Activated CD4-positive, CD25-positive, alpha-beta regulatory T cell treated with anti-CD3 and anti-CD28 coated beads, Interleukin-2, amount 50 U/mL, for 72 hours (primary cell): ENCODE results near the gene CFHR1.
"Not testable (repeated sequence)": the region's sequence is repeated elsewhere in the genome, so short reads cannot be mapped to it uniquely, and the experiment has no call there.

Source experiments
- DNase-seq: peaks from one replicate; pipeline ENCODE4 v3.0.0; 2021

Gene CFHR1

DNA sequence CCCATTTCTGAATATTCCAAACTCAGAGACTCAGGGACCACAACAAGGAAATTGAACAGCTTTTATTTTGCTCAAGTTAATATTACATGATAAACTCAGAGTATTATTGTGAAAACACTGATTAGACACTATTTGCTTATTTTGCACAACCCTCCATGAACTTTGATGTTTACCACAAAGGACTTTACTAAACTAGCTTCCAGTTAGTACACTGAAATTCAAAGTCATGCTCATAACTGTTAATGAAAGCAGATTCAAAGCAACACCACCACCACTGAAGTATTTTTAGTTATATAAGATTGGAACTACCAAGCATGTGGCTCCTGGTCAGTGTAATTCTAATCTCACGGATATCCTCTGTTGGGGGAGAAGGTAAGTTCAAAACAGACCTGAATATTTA lies at the start of gene CFHR1:
Gene CFHR1 (plus strand): TSS at position 201 of the 400 bp plus-strand sequence. CDS start 114 bp downstream, at position 315.
- not testable (repeated sequence) for DNase-seq

DNA sequence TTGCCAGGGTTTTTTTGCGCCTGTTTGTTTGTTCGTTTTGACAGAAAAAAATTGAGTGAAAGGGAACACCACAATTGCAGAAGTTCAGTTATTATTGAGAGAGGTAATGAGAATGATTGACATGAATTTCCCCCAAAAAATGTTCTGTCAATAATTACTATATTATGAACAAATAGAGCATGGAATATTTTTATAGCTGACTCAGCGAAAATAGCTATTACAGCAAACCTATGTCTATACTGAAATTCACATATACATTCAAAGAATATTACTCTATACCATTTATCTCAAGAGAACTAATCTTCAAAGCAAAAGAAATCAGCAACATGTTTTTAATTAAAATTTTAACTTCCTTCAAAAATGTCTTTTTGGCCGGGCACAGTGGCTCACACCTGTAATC lies 49.7 kb upstream of the CFHR1 start:
- not testable (repeated sequence) for DNase-seq

DNA sequence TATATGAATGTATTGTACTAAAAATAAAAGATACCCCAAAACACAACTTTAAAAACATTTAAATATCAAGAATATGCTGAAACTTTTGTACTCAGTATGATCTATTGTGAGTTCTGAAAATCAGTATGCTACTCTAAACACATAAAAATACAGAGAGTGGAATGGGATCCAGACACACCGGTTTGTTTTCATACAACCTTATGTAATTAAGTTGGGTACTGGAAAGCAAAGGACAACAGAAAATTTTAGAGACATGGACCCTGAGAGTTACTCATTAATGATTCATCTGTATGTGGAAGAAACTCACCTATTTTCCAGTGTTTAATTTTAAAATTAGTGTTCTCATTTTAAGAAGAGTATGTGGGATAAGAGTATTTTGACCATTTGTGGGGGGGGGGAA lies 45.8 kb upstream of the CFHR1 start:
- DNase-seq: no peak

DNA sequence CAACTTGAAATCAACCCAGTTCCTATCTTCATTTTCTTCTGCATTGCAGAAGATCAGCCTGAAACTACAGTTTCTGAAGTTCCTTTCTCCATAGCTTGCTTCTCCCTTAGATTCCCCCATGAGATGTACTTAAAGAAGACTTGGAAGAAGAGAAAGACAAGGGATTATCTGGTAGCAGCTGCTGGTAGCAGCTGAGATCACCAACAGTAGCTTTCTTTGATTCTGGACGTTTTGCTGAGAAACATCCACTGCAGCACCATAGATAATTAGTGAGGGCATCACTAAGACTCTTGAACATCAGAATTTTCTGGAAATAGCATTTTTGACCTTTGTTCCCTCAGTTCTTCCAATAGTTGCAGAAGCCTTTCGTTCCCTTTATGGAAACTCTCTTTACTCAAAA lies 45.4 kb upstream of the CFHR1 start:
- no peak for DNase-seq

DNA sequence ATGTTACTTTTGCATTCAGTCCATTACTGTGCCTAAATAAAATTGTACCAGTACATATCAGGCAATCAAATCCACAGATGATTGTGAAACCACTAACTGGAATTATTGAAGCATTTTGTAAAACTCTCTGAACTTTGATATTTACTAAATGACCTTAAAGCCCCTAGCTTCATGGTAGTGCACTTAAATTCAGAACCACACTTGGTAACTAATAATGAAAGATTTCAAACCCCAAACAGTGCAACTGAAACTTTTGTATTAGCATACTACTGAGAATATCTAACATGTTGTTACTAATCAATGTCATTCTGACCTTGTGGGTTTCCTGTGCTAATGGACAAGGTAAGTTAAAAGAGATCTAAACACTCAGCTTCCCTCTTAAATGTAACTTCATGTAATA lies 44.9 kb upstream of the CFHR1 start, which contains the start of gene CFHR3:
Gene CFHR3 (plus strand): TSS at position 238 of the 400 bp plus-strand sequence. CDS start 47 bp downstream, at position 285.
- no peak for DNase-seq

DNA sequence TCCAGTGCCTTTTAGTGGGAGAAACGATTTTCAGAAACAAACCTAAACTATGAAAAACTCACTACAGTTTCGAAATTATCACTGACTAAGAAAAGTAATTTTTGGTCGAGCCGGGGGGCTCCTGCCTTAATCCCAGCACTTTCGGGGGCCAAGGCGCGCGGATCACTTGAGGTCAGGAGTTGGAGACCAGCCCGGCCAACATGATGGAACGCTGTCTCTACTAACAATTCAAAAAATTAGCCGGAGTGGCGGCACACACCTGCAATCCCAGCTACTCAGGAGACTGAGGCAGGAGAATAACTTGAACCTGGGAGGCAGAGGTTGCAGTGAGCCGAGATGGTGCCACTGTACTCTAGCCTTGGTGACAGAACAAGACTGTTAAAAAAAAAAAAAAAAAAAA lies 41.9 kb upstream of the CFHR1 start:
- no peak for DNase-seq

DNA sequence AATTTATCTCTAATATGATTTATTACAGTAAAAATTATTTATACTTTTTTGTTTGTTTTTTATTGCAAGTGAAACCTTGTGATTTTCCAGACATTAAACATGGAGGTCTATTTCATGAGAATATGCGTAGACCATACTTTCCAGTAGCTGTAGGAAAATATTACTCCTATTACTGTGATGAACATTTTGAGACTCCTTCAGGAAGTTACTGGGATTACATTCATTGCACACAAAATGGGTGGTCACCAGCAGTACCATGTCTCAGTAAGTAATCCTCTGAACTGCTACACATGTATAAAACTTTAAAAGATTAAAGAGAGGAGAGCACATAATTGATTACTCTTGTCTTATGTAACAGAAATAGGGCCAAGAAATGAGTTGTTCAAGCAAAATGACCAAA lies 40.4 kb upstream of the CFHR1 start:
- DNase-seq: no peak

DNA sequence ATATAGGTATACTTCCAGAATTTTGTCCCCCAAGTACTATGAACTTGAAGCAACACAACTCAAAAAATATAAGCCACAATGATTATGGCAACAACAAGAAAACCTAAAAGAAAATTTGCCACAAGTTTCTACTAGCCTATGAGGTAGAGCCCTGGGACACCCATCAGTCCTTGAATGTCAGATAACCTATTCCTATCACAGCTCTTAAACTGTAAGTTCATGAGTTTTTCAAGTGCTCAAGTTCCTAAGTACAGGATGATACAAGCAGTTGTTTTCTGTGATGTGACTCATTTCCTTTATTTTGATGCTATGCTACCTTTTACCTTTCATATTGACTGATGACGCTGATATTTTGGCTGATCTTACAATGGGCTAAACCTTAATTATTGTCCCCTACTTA lies 28.3 kb upstream of the CFHR1 start:
- DNase-seq: not testable (repeated sequence)

DNA sequence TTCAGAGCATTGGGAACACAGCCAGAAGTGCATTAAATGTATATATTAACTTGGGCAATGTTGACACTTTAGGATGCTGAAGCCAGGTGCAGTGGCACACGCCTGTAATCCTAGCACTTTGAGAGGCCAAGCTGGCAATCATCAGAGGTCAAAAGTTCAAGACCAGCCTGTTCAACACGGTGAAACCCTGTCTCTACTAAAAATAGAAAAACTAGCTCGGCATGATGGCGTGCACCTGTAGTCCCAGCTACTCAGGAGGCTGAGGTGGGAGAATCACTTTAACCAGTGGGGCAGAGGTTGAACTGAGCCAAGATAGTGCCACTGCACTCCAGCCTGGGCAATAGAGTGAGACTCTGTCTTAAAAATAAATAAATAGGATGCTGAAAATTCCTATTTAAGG lies 25.4 kb upstream of the CFHR1 start:
- not testable (repeated sequence) for DNase-seq

DNA sequence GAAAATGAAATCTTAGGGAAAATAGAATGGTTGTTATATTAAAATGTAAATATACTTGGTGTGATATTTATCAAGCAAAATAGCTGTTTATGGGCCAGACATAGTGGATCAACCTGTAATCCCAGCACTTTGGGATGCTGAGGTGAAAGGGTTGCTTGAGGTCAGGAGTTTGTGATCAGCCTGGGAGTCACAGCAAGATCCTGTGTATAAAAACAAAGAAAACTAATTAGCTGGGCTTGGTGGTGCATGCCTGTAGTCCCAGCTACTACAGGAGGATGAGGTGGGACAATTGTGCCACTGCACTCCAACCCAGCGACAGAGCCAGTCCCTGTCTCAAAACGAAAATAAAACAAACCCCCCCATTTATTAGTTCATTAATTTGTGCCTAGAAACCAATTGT lies 21.6 kb upstream of the CFHR1 start:
- no peak for DNase-seq

DNA sequence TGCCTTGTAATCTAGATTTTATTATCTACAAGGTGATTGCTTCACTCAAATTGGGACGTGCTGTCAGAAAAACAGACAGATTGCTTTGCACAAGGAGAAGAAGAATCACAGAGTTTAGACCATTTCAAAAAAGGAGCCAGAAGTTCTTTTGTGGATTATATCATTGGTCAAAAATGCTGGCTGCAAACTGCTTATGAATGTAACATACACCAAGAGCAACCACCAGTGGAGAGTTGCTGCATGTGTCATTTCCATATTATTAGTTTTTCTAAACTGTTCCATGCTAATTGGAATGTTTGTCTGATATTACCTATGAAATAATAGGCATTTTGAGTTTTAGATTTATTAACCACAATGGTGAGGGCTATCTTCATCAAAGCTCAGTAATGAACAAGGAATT lies 17.6 kb upstream of the CFHR1 start:
- not testable (repeated sequence) for DNase-seq

DNA sequence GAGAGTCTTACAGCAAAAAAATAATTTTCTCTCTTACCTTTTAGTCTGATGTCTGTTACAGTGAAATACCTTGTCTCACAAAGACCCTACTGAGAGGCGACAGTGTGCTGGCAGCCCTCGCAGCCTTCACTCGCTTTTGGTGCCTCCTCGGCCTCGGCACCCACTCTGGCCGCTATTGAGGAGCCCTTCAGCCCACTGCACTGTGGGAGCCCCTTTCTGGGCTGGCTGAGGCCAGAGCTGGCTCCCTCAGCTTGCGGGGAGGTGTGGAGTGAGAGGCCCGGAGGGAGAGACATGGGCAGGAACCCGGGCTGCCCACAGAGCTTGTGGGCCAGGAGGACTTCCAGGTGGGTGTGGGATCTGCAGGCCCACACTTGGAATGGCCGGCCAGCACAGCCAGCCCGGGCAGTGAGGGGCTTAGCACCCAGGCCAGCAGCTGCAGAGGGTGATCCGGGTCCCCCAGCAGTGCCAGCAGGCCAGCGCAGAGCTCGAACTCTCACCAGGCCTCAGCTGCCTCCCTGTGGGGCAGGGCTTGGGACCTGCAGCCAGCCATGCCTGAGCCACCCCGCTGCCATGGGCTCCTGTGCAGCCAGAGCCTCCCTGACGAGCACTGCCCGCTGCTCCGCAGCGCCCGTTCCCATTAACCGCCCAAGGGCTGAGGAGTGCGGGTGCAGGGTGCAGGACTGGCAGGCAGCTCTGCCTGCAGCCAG lies 10.8 kb upstream of the CFHR1 start:
- DNase-seq: no peak

DNA sequence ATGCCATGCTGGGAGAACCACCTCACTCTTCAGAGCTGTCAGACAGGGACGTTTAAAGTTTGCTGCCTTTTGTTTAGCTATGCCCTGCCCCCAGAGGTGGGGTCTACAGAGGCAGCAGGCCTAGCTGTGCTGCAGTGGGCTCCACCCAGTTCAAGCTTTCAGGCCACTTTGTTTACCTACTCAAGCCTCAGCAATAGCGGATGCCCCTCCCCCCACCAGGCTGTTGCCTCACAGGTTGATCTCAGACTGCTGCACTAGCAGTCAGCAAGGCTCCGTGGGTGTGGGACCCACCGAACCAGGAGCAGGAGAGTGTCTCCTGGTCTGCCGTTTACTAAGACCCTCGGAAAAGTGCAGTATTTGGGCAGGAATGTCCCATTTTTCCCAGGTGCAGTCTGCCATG lies 2.1 kb upstream of the CFHR1 start:
- not testable (repeated sequence) for DNase-seq

DNA sequence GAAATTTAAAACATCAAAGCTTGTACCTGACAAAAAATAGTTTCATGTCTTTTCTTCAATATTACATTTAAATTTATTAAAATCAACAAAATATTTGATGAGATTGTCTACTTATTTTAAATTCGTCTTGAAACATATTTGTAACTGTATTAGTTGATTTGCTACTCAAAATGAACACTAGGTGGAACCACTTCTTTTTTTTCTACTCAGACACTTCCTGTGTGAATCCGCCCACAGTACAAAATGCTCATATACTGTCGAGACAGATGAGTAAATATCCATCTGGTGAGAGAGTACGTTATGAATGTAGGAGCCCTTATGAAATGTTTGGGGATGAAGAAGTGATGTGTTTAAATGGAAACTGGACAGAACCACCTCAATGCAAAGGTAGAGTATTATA lies 8.3 kb downstream of the CFHR1 start:
- not testable (repeated sequence) for DNase-seq

DNA sequence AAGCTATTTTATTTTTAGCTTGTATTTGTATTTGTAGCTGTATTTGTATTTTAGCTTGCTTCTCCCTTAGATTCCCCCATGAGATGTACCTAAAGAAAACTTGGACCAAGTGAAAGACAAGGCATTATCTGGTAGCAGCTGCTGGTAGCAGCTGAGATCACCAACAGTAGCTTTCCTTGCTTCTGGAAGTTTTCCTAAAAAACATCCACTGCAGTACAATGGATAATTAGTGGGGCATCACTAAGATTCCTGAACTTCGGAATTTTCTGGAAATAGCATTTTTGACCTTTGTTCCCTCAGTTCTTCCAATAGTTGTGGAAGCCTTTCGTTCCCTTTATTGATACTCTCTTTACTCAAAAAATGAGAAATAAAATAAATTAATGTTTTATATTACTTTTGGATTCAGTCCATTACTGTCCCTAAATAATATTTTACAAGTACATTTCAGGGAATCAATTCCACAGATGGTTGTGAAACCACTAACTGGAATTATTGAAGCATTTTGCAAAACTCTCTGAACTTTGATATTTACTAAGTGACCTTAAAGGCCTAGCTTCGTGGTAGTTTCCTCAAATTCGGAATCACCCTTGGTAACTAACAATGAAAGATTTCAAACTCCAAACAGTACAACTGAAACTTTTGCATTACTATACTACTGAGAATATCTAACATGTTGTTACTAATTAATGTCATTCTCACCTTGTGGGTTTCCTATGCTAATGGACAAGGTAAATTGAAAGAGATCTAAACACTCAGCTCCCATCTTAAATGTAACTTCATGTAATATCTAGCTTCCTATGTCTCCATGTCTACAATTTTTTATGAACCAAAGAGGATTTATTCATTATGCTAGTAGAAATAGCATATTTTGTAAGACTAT lies 30.3 kb downstream of the CFHR1 start:
- DNase-seq: not testable (repeated sequence)

DNA sequence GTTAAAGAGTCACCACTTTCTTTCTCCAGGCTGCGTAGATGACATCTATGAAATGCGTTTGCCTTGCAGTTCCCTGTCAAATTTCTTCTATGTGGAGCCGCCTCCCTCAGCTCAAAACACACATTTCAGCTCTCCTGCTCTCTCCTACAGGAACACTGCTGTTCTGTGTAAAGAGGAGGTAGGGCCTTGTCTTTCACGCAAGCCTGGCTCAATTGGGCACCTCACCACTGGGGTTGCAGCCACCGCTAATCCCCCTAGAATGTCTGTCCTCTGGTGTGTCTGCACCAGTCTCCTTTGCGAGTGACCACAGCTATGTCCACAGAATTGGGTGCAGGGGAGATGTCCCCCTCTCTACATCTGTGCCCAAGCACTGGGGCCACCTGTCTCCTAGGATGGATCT lies 36.5 kb downstream of the CFHR1 start:
- no peak for DNase-seq

DNA sequence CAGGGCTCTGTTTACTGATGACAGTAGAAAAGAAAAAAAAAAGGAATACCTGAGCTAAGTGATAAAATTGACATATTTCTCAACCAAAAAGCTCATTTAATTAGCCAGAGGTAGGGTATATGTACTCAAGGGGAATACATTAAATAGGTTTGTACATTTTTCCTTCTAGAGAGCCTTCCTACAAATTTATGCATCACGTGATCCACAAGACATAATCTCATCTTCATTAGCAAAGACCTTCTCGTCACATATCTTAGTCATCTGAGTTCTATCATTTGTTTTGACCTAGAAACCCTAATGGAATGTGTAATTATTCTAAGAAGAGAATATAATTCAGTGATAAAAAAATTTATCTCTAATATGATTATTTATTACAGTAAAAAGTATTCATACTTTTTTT lies 37.7 kb downstream of the CFHR1 start:
- DNase-seq: no peak

DNA sequence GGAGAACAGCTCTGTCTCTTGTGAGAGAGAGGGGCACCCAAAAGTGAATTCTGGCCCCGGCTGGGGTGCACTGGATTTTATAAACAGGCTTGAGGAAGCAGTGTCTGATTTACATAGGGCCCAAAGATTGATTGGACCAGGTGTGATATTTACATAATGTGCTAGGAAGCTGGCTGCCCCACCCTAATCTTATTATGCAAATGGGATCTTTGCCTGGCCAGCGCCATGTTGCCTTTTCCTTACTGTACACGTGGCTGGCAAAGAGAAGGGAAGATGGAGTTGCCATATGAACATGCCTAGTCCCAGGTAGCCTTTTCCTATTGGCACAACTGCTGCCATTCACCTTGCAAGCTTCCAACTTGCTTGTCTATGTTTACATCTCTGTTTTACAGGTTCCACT lies 39.3 kb downstream of the CFHR1 start:
- DNase-seq: no peak

DNA sequence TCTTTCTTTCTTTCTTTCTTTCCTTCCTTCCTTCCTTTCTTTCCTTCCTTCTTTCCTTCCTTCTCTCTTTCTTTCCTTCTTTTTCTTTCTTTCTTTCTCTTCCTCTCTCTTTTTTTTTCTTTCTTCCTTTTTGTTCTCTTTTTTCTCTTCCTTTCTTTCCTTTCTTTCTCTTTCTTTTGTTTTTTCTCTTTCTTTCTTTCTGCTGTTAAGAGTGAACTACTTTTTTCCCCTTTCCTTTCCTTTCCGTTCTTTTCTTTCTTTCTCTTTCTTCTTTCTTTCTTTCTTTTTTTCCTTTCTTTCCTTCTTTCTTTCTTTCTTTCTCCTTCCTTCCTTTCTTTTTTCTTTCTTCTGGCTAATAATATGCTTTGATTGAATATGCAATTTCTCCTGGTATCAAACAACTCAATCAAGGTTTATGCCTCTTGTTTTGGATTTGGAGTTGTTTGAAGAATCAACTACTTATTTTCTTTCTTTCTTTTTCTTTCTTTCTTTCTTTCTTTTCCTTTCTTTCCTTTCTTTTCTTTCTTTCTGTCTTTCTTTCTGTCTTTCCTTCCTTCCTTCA lies 40.9 kb downstream of the CFHR1 start:
- DNase-seq: no peak

DNA sequence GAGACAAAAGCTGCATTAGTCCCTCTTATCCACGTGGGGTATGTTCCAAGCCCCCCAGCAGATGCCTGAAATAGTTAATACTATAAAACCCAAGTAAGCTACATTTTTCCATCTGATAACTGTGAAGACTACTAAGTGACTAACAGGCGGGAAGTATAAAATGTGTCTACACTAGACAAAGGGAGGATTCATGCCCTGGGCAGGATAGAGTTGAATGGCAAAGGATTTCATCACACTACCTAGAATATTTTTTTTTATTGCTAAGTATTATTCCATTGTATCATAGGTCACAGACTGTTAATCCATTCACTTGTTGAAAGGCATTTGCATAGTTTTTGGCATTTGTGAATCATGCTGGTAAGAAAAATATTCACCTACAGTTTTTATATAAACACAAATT lies 41.9 kb downstream of the CFHR1 start:
- no peak for DNase-seq

DNA sequence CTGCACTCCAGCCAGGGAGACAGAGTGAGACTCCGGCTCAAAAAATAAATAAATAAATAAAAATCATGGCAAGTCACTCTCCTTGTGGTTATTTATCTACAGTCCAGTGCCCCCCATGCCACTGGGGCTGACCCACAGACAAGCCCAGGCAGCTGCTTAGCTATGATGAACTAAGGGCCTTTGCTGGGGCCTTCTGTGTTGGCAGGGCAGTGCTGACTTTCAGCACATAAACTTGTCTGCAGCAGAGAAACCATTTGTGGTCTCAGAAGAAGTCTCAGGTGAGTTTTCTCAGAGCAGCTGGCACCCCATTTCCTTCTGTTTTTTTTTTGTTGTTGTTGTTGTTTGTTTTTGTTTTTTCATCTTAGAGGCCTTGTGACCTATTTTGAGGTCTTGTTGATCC lies 47.4 kb downstream of the CFHR1 start:
- no peak for DNase-seq

DNA sequence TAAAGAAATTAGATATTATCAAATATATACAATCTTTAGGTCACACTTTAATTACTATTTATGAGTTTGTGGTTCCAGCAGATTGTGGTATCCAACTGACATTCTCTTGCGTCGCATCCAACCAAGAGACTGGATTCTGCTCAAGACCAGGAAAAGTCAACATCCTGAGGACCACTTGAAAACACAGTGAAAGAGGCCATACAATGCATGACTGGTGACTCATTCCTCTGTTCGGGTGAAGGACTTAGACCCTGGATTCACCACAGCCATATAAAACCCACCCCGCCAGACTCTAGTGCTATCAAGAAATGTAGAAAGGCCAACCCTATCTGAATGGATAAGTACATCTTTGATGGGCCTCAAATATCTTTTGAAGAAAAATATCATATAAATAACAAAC lies 53.9 kb downstream of the CFHR1 start:
- DNase-seq: no peak

DNA sequence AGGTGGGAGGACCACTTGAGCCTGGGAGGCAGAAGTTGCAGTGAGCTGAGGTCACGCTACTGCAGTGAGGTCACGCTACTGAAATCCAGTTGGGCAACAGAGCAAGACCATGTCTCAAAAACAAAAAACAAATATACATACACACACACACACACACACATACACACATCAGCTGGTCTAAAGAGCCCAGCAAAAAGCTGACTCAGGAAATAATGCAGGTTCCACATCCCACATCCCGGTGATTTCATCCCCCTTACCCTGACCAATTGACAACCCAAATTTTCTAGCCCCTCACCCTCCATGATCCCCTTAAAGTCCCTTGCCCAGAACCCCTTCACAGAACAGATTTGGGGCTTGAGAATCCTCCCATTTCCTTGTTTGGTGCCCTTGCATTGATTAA lies 56.4 kb downstream of the CFHR1 start:
- no peak for DNase-seq

DNA sequence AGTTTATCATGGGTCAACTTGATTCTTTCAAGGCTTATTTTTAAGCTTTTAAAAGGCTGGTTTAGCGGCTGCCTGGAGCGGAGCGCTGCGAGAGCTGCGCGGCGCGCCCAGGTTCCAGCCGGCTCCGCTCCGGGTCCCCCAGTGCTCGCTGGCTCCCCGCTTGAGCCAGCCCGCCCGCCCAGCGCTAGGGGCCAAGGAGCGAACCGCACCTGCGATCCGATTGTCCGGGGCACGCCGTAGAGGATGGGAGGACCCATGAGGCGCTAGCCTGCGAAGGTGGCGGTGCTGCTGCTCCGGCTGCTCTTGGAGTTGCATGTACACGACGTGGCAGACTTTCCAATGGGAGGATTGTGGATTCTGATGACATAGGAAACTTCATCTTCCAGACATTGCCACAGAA lies 58.4 kb downstream of the CFHR1 start:
- no peak for DNase-seq
